ENCODE measurements around the gene AKT1. TPM values are rescaled to one million over a fixed set of nuclear protein-coding genes. Genes with fewer than 3 reads are reported as not detected.
A peak's percentile ranks its signal among the peaks of the same experiment; 100 is the strongest.

AKT1 gene
- total and polyA plus RNA-seq, 2 of the 13 experiments (the other 11 are each of a cell fraction or from before 2014, with no cell fraction given): 96.2 to 116 TPM

DNA sequence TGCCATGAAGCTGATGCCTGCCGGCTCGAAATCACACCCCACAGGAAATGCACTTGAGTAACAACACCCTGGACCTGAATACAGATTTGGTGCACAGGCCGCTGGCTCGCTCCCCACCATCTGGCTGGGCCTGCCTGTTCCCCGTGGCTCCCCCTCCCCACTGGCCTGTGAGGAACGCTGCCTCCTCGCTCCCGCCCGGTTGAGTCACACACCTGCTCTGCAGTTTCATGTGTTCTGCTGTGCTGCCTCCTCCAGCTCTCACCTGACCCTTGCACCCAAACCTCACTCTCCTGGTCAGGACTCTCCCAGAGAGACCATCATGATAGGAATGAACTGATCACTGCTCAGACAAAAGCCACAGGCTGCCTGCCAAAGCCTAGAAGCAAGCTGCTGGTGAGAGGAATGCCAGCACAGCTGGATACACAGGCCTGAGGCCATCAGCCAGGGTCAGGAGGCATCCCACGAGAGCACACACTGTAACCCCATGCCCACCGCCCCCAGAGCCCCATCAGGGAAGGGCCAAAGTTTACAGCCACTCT lies 46.4 kb downstream of the AKT1 start (continued):
- TF ChIP-seq, protein P1, sequence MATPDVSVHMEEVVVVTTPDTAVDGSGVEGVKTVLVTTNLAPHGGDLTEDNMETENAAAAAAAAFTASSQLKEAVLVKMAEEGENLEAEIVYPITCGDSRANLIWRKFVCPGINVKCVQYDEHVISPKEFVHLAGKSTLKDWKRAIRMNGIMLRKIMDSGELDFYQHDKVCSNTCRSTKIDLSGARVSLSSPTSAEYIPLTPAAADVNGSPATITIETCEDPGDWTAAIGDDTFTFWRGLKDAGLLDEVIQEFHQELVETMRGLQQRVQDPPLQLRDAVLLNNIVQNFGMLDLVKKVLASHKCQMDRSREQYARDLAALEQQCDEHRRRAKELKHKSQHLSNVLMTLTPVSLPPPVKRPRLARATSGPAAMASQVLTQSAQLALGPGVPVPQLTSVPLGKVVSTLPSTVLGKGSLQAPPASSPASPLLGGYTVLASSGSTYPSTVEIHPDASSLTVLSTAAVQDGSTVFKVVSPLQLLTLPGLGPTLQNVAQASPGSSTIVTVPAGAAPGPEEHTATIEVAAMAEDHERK (CRISPR knock-in tag; IDR thresholded peaks at IDR 0.05; ENCODE audit: low read depth): no peak
- TF ChIP-seq, protein P2, sequence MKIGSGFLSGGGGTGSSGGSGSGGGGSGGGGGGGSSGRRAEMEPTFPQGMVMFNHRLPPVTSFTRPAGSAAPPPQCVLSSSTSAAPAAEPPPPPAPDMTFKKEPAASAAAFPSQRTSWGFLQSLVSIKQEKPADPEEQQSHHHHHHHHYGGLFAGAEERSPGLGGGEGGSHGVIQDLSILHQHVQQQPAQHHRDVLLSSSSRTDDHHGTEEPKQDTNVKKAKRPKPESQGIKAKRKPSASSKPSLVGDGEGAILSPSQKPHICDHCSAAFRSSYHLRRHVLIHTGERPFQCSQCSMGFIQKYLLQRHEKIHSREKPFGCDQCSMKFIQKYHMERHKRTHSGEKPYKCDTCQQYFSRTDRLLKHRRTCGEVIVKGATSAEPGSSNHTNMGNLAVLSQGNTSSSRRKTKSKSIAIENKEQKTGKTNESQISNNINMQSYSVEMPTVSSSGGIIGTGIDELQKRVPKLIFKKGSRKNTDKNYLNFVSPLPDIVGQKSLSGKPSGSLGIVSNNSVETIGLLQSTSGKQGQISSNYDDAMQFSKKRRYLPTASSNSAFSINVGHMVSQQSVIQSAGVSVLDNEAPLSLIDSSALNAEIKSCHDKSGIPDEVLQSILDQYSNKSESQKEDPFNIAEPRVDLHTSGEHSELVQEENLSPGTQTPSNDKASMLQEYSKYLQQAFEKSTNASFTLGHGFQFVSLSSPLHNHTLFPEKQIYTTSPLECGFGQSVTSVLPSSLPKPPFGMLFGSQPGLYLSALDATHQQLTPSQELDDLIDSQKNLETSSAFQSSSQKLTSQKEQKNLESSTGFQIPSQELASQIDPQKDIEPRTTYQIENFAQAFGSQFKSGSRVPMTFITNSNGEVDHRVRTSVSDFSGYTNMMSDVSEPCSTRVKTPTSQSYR (CRISPR knock-in tag; IDR thresholded peaks at IDR 0.05; ENCODE audit: borderline replicate concordance): peak; percentile 49; the same call in 1 of the 2 replicates
- TF ChIP-seq, protein P3, sequence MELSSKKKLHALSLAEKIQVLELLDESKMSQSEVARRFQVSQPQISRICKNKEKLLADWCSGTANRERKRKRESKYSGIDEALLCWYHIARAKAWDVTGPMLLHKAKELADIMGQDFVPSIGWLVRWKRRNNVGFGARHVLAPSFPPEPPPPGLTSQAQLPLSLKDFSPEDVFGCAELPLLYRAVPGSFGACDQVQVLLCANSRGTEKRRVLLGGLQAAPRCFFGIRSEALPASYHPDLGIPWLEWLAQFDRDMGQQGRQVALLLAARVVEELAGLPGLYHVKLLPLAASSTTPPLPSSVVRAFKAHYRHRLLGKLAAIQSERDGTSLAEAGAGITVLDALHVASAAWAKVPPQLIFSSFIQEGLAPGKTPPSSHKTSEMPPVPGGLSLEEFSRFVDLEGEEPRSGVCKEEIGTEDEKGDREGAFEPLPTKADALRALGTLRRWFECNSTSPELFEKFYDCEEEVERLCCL (CRISPR knock-in tag; IDR thresholded peaks at IDR 0.05; ENCODE audit: borderline replicate concordance): no peak
- no peak for TF ChIP-seq SMARCC2 (IDR thresholded peaks at IDR 0.05)
- TF ChIP-seq, protein P4, sequence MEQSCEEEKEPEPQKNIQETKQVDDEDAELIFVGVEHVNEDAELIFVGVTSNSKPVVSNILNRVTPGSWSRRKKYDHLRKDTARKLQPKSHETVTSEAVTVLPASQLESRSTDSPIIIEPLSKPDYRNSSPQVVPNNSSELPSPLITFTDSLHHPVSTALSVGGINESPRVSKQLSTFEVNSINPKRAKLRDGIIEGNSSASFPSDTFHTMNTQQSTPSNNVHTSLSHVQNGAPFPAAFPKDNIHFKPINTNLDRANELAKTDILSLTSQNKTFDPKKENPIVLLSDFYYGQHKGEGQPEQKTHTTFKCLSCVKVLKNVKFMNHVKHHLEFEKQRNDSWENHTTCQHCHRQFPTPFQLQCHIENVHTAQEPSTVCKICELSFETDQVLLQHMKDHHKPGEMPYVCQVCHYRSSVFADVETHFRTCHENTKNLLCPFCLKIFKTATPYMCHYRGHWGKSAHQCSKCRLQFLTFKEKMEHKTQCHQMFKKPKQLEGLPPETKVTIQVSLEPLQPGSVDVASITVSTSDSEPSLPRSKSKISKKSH (CRISPR knock-in tag; IDR thresholded peaks at IDR 0.05; ENCODE audit: borderline replicate concordance): peak; percentile 68; the same call in 1 of the 2 replicates
- TF ChIP-seq SSRP1 (CRISPR knock-in tag; IDR thresholded peaks at IDR 0.05): no peak
- TF ChIP-seq, protein P5, sequence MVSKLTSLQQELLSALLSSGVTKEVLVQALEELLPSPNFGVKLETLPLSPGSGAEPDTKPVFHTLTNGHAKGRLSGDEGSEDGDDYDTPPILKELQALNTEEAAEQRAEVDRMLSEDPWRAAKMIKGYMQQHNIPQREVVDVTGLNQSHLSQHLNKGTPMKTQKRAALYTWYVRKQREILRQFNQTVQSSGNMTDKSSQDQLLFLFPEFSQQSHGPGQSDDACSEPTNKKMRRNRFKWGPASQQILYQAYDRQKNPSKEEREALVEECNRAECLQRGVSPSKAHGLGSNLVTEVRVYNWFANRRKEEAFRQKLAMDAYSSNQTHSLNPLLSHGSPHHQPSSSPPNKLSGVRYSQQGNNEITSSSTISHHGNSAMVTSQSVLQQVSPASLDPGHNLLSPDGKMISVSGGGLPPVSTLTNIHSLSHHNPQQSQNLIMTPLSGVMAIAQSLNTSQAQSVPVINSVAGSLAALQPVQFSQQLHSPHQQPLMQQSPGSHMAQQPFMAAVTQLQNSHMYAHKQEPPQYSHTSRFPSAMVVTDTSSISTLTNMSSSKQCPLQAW (CRISPR knock-in tag; IDR thresholded peaks at IDR 0.05): peak; percentile 69
- TF ChIP-seq ZNF709 (CRISPR knock-in tag; IDR thresholded peaks at IDR 0.05): no peak
- TF ChIP-seq, protein P6, sequence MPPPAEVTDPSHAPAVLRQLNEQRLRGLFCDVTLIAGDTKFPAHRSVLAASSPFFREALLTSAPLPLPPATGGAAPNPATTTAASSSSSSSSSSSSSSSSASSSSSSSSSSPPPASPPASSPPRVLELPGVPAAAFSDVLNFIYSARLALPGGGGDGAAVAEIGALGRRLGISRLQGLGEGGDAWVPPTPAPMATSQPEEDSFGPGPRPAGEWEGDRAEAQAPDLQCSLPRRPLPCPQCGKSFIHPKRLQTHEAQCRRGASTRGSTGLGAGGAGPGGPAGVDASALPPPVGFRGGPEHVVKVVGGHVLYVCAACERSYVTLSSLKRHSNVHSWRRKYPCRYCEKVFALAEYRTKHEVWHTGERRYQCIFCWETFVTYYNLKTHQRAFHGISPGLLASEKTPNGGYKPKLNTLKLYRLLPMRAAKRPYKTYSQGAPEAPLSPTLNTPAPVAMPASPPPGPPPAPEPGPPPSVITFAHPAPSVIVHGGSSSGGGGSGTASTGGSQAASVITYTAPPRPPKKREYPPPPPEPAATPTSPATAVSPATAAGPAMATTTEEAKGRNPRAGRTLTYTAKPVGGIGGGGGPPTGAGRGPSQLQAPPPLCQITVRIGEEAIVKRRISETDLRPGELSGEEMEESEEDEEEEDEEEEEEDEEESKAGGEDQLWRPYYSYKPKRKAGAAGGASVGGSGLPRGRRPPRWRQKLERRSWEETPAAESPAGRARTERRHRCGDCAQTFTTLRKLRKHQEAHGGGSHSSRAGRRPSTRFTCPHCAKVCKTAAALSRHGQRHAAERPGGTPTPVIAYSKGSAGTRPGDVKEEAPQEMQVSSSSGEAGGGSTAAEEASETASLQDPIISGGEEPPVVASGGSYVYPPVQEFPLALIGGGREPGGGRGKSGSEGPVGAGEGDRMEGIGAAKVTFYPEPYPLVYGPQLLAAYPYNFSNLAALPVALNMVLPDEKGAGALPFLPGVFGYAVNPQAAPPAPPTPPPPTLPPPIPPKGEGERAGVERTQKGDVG (CRISPR knock-in tag; IDR thresholded peaks at IDR 0.05; ENCODE audit: borderline replicate concordance): no peak
- no peak for TF ChIP-seq ZNF343 (CRISPR knock-in tag; IDR thresholded peaks at IDR 0.05)
- TF ChIP-seq, protein P7, sequence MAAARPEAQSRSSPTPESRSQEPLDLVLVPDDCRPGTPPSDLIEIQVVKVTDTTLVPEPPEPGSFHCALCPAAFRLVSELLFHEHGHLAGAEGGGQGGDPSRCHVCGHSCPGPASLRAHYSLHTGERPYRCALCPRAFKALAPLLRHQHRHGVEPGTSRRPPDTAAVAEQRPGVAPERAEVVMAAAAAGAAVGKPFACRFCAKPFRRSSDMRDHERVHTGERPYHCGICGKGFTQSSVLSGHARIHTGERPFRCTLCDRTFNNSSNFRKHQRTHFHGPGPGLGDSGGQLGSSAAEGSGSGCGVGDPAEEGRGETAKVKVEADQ (CRISPR knock-in tag; IDR thresholded peaks at IDR 0.05; ENCODE audit: borderline replicate concordance): no peak
- 0 out of 2 replicates have a peak, but pooled peaks have one; percentile 30 for TF ChIP-seq ZNF552 (CRISPR knock-in tag; IDR thresholded peaks at IDR 0.05; ENCODE audit: borderline replicate concordance)
- peak; percentile 38; the same call in 1 of the 2 replicates for TF ChIP-seq ZNF644 (CRISPR knock-in tag; IDR thresholded peaks at IDR 0.05; ENCODE audit: low read depth)
- TF ChIP-seq NRL (CRISPR knock-in tag; IDR thresholded peaks at IDR 0.05; ENCODE audit: borderline replicate concordance): peak; percentile 33; the same call in 1 of the 2 replicates
- no peak for TF ChIP-seq MEIS2 (CRISPR knock-in tag; IDR thresholded peaks at IDR 0.05)
